Adrenal gland (tissue), 12 donors: ENCODE results near the gene CEP104. TPM values are rescaled to one million over a fixed set of nuclear protein-coding genes. Genes with fewer than 3 reads are reported as not detected.

ENCODE experiments used
- DNase-seq, 7 donors: peaks; one replicate each; pipeline ENCODE4 v3.0.0-alpha.2; 2019 to 2020
- H3K27ac ChIP-seq, 5 donors: fragments of 200-600 bp; sonication (generic) in 4 of 5; 1 replicate in 3 of 5; 2 replicates in 2 of 5; pipeline versions ENCODE4 v1.5.1 to v1.8.0; 2016 to 2020; ENCODE audit warnings: mild to moderate bottlenecking in 1 of 5
- H3K27me3 ChIP-seq: fragments of 200-600 bp; 2 replicates; pipeline ENCODE4 v1.8.0; 2021
- H3K36me3 ChIP-seq, 2 donors: fragments of 200-600 bp; replicated peaks in 1 of 2; 1 replicate in 1 of 2; 2 replicates in 1 of 2; pipeline versions ENCODE4 v1.5.1 to v1.8.0; 2018 to 2022
- H3K4me1 ChIP-seq, 2 donors: fragments of 200-600 bp; replicated peaks in 1 of 2; 1 replicate in 1 of 2; 2 replicates in 1 of 2; pipeline versions ENCODE4 v1.5.1 to v1.8.0; 2018 to 2021
- H3K4me3 ChIP-seq, 4 donors: fragments of 200-600 bp; sonication (generic) in 3 of 4; one replicate each; pipeline ENCODE4 v1.5.1; 2016 to 2018
- H3K9me3 ChIP-seq, 3 donors: fragments of 200-600 bp; sonication (generic) in 1 of 3; replicated peaks in 1 of 3; 1 replicate in 2 of 3; 2 replicates in 1 of 3; pipeline versions ENCODE4 v1.5.1 to v1.8.0; 2016 to 2021
- POLR2A ChIP-seq, 2 donors: fragments of 450-650 bp; IDR thresholded peaks; one replicate each; pipeline ENCODE4 v1.6.1; 2017; ENCODE audit warnings: antibody characterized with exemption in 2 of 2, mild to moderate bottlenecking in 2 of 2, moderate library complexity in 1 of 2
- WGBS, 4 donors: extraction: QIAGEN DNeasy Blood & Tissue Kit in 2 of 4; methylation state at CpG; one replicate each; pipeline versions ENCODE4 v1.1.5 to v1.1.7; 2013 to 2017; 5-methylcytosine and 5-hydroxymethylcytosine counted together
- intact Hi-C, 2 donors: fragments of 100-400 bp; cut with DNase I; formaldehyde crosslinking; loops; one replicate each; pipeline versions ENCODE4 v1.14.1 to v1.15.0; 2022 to 2023
- polyA plus RNA-seq, 3 donors: library from polyadenylated mRNA; stranded (reverse); fragments of 200-250 nt in 2 of 3; fragments of 350-450 nt in 1 of 3; fragmentation: Illumina TruSeq in 1 of 3; extraction: RNeasy Lipid Tissue Mini Kit (QIAGEN cat#74804) in 1 of 3; gene quantifications; one replicate each; pipeline ENCODE4 v1.2.3, GENCODE V29; 2013 to 2014
- total RNA-seq, 9 donors: library from RNA; depleted of rRNA in 4 of 9; stranded (reverse); fragments of >200 nt in 4 of 9; fragments of 120-200 nt in 1 of 9; fragmentation: NEBNext Ultra II Directional in 1 of 9; extraction: Animal tissue kit (Norgen Biotek cat#: 25700) in 1 of 9; gene quantifications; one replicate each; pipeline versions ENCODE4 v1.1.0 to v1.2.4, GENCODE V29; 2013 to 2023
- TF ChIP-seq, protein P1 (sequence below), 6 experiments: fragments of 450-650 bp in 4 of 6; fragments of 200-600 bp in 2 of 6; sonication (generic) in 1 of 6; IDR thresholded peaks; 1 replicate in 5 of 6; 2 replicates in 1 of 6; pipeline versions ENCODE4 v1.5.1 to v1.8.0; 2016 to 2021; ENCODE audit warnings: antibody characterized with exemption in 6 of 6, mild to moderate bottlenecking in 2 of 6, moderate library complexity in 1 of 6
- donor health status: healthy with polysubstance abuse.
- donor health status: Bipolar disorder and iron deficiency.
- donor health status: DM: yes; HTN: yes; CAD: no.
- donor health status: DM: no; HTN: no; CAD: no.
- donor health status: DM: no; HTN: no; CAD: no.
- donor health status: DM: yes; HTN: yes; CAD: no.

The CEP104 gene
- total and polyA plus RNA-seq, 12 donors, result 13.6 to 80.9 (median 38.1) TPM

DNA sequence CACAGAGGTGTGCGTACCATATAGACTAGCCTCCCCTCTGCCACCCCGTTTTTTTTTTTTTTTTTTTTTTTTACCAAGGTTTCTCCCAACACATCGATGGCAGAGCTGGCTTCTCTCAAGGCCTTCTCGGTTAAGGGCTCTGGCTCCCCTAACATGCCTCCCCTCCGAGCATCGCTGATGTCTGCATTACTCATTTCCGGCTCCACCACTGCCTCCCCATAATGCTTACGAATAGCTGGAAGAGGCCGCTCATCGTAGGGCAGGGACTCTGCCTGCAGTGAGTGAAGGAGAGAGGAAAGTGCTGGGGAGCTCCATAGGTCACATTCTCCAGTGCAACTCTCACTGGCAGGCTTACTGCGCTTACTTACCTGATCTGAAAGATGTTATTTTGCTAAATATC, 20.6 kb downstream of the CEP104 start:
- no peak overlapping the region for H3K4me3 ChIP-seq
- intact Hi-C loops, result no loop called here
- peaks cover 0 to 57% of the 10 kb centered on the region in 2 donors for H3K36me3 ChIP-seq
- no peak for DNase-seq
- TF ChIP-seq, protein P1, sequence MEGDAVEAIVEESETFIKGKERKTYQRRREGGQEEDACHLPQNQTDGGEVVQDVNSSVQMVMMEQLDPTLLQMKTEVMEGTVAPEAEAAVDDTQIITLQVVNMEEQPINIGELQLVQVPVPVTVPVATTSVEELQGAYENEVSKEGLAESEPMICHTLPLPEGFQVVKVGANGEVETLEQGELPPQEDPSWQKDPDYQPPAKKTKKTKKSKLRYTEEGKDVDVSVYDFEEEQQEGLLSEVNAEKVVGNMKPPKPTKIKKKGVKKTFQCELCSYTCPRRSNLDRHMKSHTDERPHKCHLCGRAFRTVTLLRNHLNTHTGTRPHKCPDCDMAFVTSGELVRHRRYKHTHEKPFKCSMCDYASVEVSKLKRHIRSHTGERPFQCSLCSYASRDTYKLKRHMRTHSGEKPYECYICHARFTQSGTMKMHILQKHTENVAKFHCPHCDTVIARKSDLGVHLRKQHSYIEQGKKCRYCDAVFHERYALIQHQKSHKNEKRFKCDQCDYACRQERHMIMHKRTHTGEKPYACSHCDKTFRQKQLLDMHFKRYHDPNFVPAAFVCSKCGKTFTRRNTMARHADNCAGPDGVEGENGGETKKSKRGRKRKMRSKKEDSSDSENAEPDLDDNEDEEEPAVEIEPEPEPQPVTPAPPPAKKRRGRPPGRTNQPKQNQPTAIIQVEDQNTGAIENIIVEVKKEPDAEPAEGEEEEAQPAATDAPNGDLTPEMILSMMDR (IDR thresholded peaks at IDR 0.05), result no peak
- no peak for TF ChIP-seq POLR2A (IDR thresholded peaks at IDR 0.05)
- peaks cover 0 to 8% of the 10 kb centered on the region in 2 donors for H3K4me1 ChIP-seq
- H3K9me3 ChIP-seq, result peaks cover 0 to 7% (median 0%) of the 10 kb centered on the region in 3 donors
- 94 to 96% (median 96%) methylated on average over 11 of the region's 11 CpGs for WGBS, 4 donors
- no peak overlapping the region for H3K27ac ChIP-seq
- no peaks in the 10 kb centered on the region for H3K27me3 ChIP-seq

GRCh38 chr1:3834701-3835100, 22.3 kb downstream of the CEP104 start:
- peaks cover 0 to 7% (median 0%) of the 10 kb centered on the region in 3 donors for H3K9me3 ChIP-seq
- TF ChIP-seq, protein P1 (IDR thresholded peaks at IDR 0.05), result no peak
- no peak for TF ChIP-seq POLR2A (IDR thresholded peaks at IDR 0.05)
- no peak for DNase-seq
- H3K27ac ChIP-seq, result no peak overlapping the region
- no peak overlapping the region for H3K4me3 ChIP-seq
- WGBS, 4 donors, result 92 to 98% (median 96%) methylated on average over 10 of the region's 10 CpGs
- H3K27me3 ChIP-seq, result no peaks in the 10 kb centered on the region
- H3K4me1 ChIP-seq, result peaks cover 0 to 10% of the 10 kb centered on the region in 2 donors
- peaks cover 0 to 60% of the 10 kb centered on the region in 2 donors for H3K36me3 ChIP-seq
- intact Hi-C loops, result no loop called here

- DNase-seq, result peak in 6 of 7 donors; percentile 32 to 65 (median 56)
- peak overlapping the region in 3 of 5 donors; percentile 8 to 67 (median 40) for H3K27ac ChIP-seq
- intact Hi-C loops, result no loop called here
- H3K9me3 ChIP-seq, result no peaks in the 10 kb centered on the region
- no peak for TF ChIP-seq POLR2A (IDR thresholded peaks at IDR 0.05)
- TF ChIP-seq, protein P1 (IDR thresholded peaks at IDR 0.05), result no peak
- peaks cover 0 to 60% of the 10 kb centered on the region in 2 donors for H3K36me3 ChIP-seq
- peaks cover 0 to 10% of the 10 kb centered on the region in 2 donors for H3K4me1 ChIP-seq
- 25 to 47% (median 39%) methylated on average over 6 of the region's 6 CpGs for WGBS, 4 donors
- H3K4me3 ChIP-seq, result no peak overlapping the region
- no peaks in the 10 kb centered on the region for H3K27me3 ChIP-seq
These were observed 25.3 kb downstream of the CEP104 start for GRCh38 chr1:3831689-3832088.

GRCh38 chr1:3828391-3828790, 28.6 kb downstream of the CEP104 start:
- DNase-seq, result no peak
- no peaks in the 10 kb centered on the region for H3K27me3 ChIP-seq
- no peak for TF ChIP-seq POLR2A (IDR thresholded peaks at IDR 0.05)
- TF ChIP-seq, protein P1 (IDR thresholded peaks at IDR 0.05), result no peak
- H3K4me3 ChIP-seq, result no peak overlapping the region
- peaks cover 0 to 74% of the 10 kb centered on the region in 2 donors for H3K36me3 ChIP-seq
- no peak overlapping the region for H3K27ac ChIP-seq
- intact Hi-C loops, result no loop called here
- no peaks in the 10 kb centered on the region for H3K9me3 ChIP-seq
- WGBS, 4 donors, result 91 to 96% (median 94%) methylated on average over 8 of the region's 8 CpGs
- peaks cover 0 to 10% of the 10 kb centered on the region in 2 donors for H3K4me1 ChIP-seq
